Omental fat pad (tissue), 4 donors: Measurements from ENCODE around the gene MRPS25. TPM values are rescaled to one million over a fixed set of nuclear protein-coding genes. Genes with fewer than 3 reads are reported as not detected.

Experiments used
- ATAC-seq: fragments of 150-250 bp; one replicate; pipeline ENCODE4 v1.9.1; 2016; ENCODE audit warnings: mild to moderate bottlenecking, moderate library complexity; ENCODE audit not compliant: low FRiP score
- DNase-seq: peaks from one replicate; pipeline ENCODE4 v3.0.0-alpha.2; 2019; ENCODE audit warnings: low spot score
- total RNA-seq, 4 donors: library from RNA; depleted of rRNA; stranded (reverse); fragments of >200 nt; gene quantifications; one replicate each; pipeline ENCODE4 v1.1.0, GENCODE V29; 2016
- TF ChIP-seq, protein P1 (sequence below), 3 donors: fragments of 450-650 bp; IDR thresholded peaks; one replicate each; pipeline ENCODE4 v1.5.1; 2016 to 2017; ENCODE audit warnings: antibody characterized with exemption in 3 of 3, mild to moderate bottlenecking in 3 of 3, moderate library complexity in 2 of 3

Gene MRPS25
- total RNA-seq, 4 donors from 2014 or later = 27.1 to 41.3 (median 36.1) TPM

DNA sequence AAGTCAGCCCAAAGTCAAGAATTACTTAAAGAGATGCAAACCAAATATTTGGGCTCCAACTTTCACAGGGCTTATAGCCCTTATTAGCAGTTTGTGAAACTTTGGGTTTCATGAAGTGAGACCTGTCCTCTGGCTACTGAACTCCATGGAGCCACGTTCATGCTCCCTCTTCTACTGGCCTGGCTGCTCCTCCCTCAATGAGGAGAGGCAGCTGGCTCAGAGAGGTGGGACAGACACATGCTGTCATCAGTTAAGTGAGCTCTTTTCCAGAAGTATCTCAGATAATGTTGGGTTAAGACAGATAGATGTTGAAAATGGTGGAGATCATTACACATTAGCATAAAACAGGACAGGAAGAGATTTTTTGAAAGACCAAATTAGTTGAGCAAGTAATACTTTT, 19.4 kb downstream of the MRPS25 start:
- TF ChIP-seq, protein P1, sequence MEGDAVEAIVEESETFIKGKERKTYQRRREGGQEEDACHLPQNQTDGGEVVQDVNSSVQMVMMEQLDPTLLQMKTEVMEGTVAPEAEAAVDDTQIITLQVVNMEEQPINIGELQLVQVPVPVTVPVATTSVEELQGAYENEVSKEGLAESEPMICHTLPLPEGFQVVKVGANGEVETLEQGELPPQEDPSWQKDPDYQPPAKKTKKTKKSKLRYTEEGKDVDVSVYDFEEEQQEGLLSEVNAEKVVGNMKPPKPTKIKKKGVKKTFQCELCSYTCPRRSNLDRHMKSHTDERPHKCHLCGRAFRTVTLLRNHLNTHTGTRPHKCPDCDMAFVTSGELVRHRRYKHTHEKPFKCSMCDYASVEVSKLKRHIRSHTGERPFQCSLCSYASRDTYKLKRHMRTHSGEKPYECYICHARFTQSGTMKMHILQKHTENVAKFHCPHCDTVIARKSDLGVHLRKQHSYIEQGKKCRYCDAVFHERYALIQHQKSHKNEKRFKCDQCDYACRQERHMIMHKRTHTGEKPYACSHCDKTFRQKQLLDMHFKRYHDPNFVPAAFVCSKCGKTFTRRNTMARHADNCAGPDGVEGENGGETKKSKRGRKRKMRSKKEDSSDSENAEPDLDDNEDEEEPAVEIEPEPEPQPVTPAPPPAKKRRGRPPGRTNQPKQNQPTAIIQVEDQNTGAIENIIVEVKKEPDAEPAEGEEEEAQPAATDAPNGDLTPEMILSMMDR (IDR thresholded peaks at IDR 0.05) = no peak
- DNase-seq = no peak

DNA sequence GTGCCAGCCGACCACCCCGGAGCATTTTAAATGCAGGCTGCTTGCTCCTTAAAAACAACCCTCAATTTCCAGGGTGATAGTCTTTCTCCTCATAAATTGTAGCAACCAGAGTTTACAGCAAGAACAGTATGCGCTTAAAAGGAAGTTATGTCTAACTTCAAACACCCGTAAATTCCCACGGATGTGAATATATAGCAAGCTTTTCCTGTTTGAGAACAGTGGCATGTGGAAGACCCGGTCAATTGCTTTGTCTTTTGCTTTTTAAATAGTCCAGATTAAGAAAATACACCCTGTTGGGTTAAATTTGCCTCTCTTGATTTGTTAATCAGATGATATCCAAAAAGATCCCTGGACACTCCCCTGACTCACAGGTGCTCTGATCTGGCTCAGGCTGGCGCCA, 20.8 kb downstream of the MRPS25 start:
- no peak for ATAC-seq
- TF ChIP-seq, protein P1 (IDR thresholded peaks at IDR 0.05) = no peak
- DNase-seq = no peak

More for the DNA sequence above, 19.4 kb downstream of the MRPS25 start:
- ATAC-seq = no peak

DNA sequence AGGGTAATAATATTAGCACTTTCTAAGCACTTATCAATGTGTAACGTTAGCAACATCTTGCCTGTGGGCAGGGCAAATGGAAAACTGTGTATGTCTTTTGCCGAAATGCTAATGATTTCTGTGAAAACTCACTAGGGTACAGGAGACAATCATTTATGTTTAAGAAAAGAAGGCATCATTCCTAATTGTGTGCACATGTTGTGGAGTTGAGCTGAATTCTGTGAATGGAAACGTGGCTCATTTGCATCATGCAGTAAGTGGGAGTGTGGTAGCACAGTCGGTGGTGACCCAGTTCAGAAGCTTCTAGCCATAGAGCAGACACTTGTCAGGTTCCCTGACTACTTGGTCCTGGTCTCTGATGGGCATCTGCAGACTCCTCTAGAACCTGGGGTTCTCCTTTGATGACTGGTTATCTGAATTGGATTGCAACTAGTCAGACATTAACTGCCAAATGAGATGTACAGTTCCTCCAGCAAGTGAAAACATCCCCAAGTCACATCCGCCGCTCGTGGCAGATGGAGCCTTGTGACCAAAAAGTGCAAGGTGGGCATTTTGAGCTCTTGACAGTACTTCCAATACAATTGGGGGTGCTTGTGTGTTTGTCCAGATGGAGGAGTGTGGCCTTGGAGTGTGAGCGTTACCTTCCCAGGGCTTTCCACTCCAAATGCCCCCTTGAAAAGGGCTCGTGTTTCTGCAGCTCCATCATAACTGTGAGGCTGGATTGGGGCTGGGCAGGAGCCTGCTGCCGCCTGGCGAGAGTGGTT, 21.5 kb downstream of the MRPS25 start:
- TF ChIP-seq, protein P1 (IDR thresholded peaks at IDR 0.05) = no peak
- DNase-seq = no peak

DNA sequence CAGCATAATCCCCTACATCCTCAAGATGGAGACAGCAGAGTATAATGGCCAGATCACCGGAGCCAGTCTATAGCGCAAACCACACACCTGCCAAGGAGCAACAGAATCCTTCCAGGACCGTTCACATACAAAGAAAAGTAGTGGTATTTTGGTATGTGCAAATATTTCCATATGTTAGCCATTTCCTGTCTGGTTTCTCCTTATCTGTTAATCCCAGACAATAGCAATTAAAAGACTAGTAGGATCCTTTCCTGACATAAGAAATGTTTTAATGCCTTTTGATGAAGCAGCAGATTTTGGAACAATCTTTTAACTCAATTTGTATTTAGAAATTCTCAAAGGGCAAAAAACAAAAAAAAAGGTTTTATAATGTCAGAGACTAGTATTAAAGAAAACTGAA, 22.2 kb downstream of the MRPS25 start:
- TF ChIP-seq, protein P1 (IDR thresholded peaks at IDR 0.05) = no peak
- DNase-seq = no peak
- ATAC-seq = no peak

More for the DNA sequence above, 21.5 kb downstream of the MRPS25 start:
- ATAC-seq = no peak

DNA sequence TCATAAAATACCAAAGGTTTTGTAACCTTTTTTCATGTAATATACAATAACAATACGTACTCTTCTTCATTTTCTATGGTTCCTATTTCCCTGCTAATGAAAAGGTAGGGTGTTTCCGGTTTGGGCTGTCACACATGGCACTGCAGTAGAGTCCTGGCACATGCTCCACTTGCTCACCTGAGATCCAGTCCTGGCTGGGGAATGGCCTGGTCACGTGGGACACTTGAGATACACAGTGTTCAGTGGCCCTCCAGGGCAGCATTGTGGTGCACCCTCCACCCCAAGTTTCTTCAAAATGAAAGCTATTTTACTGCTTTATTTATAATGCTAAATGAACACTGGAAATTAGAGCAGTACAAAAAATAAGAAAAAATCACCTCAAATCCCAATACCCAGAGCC, 23.2 kb downstream of the MRPS25 start:
- TF ChIP-seq, protein P1 (IDR thresholded peaks at IDR 0.05) = no peak
- ATAC-seq (no peak), DNase-seq (no peak)

DNA sequence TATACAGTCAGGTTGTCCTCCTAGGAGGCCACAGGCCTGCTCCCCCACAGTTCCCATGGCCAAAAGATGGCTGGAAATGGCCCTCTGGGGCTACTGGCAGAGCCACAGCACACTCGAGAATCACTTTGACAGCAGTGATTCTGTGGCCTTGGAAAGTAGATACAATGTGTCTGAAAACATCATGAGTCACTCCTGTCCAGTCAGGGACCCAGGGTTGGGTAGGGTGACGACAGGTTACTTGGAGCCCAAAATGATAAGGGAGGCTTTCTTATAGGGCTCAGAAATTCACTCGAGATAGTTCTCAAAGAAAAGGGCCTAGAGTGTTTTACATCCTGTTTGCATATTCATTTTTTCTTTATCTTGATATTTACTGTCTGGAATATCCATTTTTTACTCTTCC, 24.3 kb downstream of the MRPS25 start:
- ATAC-seq (no peak), DNase-seq (no peak)
- TF ChIP-seq, protein P1 (IDR thresholded peaks at IDR 0.05) = no peak

DNA sequence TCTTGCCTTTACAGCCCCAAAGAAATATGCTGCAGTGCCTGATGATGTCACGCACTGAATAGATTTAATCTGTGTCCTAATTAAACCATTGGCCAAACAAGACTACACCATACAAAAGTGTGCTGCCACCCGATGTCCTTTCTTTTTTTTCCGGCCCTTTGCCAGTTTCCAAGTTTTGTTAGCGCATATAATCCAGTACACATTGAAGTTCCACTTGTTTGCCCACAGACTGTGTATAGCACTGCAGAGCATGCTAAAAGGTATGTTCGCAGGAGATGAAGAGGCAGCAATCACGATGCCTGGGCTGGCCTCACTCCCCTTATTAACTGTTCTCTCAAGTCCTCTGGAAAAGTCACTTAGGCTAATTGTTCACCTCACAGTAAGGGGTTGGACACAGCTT, 26.8 kb downstream of the MRPS25 start:
- TF ChIP-seq, protein P1 (IDR thresholded peaks at IDR 0.05) = no peak
- ATAC-seq (no peak), DNase-seq (no peak)
